Transverse colon (tissue), 3 donors: ENCODE measurements around the gene LIPT2.

Source experiments
- EP300 ChIP-seq: sonication (generic); formaldehyde crosslinking; IDR thresholded peaks from one replicate; pipeline ENCODE4 v1.6.1; 2017; ENCODE audit warnings: antibody characterized with exemption, low read depth
- TF ChIP-seq, protein P1 (sequence below), 5 experiments: fragments of 200-600 bp in 3 of 5; fragments of 450-650 bp in 2 of 5; sonication (generic) in 3 of 5; IDR thresholded peaks; 1 replicate in 2 of 5; 2 replicates in 3 of 5; pipeline ENCODE4 v1.5.1; 2016 to 2017; ENCODE audit warnings: antibody characterized with exemption in 5 of 5, inconsistent platforms in 3 of 5, mild to moderate bottlenecking in 2 of 5, moderate library complexity in 1 of 5

DNA sequence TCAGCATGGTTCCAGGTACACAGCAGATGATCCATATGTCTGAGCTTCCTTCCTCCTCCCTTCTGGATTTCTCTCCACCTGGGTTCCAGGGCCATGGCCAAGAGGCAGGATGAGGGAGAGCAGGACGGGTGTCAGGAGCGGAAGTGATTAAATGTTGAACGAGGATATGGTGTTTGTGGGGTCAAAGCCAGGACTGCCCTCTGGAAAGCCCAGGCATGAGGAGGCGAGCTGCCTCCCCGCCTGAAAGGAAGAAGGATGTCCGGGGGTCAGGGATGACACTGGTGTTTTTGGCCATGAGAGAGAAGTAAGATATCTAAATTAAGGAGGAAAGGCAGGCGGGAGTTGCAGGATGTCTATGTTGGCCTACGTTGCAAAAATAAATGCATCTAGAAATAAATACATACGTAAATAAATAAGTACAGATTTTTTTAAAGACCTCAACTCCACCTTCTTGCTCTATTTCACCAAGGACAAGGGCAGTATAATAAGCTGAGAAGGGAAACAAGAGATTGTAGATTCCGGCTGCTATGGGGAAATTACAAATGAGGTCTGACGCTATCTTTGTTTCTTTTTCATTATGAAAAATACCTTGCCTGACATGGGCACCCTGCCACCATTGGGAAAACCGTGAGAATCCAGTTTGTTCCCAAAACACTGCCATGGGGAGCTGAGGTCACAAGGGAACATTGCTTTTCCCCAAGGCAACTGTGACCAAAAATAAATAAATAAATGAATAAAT lies 27.6 kb upstream of the LIPT2 start:
- TF ChIP-seq, protein P1, sequence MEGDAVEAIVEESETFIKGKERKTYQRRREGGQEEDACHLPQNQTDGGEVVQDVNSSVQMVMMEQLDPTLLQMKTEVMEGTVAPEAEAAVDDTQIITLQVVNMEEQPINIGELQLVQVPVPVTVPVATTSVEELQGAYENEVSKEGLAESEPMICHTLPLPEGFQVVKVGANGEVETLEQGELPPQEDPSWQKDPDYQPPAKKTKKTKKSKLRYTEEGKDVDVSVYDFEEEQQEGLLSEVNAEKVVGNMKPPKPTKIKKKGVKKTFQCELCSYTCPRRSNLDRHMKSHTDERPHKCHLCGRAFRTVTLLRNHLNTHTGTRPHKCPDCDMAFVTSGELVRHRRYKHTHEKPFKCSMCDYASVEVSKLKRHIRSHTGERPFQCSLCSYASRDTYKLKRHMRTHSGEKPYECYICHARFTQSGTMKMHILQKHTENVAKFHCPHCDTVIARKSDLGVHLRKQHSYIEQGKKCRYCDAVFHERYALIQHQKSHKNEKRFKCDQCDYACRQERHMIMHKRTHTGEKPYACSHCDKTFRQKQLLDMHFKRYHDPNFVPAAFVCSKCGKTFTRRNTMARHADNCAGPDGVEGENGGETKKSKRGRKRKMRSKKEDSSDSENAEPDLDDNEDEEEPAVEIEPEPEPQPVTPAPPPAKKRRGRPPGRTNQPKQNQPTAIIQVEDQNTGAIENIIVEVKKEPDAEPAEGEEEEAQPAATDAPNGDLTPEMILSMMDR (IDR thresholded peaks at IDR 0.05) = no peak
- TF ChIP-seq EP300 = no peak
